ENCODE measurements around the gene IFIT1.
"Not testable (repeated sequence)": the region's sequence is repeated elsewhere in the genome, so short reads cannot be mapped to it uniquely, and the experiment has no call there.

The IFIT1 gene

GRCh38 chr10:89442289-89442688, 49.9 kb downstream of the IFIT1 start:
- DNase-seq: no peak

- DNase-seq: not testable (repeated sequence)
These were observed 52.4 kb downstream of the IFIT1 start for GRCh38 chr10:89444819-89445218.

DNA sequence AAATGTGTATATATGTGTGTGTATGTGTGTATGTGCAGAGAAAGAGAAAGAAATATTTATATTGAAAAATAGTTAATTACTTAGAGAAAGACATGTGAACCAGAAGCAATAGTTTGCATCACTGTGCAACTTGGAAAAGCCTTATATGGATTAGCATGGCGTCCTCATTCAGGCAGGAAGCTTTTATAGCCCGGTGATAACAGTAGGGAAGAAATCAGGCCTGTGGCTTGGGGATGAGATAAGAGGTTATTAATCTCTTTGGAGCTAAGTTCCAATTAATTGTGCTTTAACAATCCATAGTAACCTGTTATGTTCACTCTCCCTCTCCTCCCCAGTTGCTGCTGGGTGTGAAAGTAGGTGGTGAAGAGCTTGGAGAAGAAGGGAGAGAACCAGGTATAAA, 58.5 kb downstream of the IFIT1 start:
- DNase-seq: no peak

DNA sequence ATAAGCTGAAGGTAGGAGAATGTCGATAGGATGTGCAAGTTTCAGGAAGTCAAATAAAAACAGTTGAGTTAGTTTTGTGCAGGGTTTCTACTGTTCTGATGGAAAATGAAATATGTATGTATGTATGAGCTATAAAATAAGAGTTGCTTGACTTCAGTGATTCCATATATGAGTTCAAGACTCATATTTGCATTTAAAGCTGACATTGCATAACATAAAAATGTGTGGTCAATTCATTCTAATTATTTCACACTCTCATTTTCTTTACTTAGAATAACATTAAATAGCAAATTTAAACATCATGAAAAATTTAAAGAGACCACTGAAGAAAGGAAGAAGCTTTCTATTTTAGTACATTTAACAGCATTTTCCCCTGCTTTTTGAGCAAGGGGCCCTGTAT, 59.8 kb downstream of the IFIT1 start:
- DNase-seq: no peak

DNA sequence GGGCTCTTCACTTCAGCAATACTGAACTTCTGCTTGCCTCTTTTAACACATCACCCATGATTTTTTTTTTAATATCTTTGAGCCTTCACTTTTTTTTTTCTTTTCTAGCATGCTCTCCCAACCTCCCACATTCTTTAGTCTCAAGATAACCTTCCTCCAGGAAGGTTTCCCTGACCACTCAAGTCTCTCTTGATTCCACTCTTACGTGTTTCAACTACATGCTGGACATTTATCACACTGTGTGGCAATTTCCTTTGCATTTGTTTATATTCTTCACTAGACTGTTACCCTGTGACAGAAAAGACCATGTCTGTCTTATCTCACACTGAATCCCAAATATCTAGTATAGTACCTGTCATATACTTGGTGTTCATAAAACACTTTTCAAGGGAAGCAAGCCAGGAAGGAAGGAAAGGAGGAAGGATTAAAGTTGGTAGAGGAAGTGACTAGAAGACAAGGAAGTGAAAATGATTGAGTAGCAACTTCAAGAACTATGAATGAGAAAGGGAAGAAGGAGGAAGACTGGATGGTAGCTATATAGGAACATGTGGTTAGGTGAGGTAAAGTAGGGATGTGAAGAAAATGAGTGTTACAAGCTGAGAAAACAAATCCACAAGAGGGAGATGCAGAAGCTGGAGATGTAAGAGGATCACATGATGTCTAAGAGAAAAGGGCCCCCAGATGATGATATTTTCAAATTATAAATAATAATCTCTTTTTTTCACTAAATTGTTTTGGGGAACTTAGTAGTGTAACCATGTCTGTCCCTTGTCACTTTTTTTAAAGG, 62.3 kb downstream of the IFIT1 start:
- DNase-seq: no peak
